Measurements from ENCODE around the gene ASB8.
"Not testable (repeated sequence)": the region's sequence is repeated elsewhere in the genome, so short reads cannot be mapped to it uniquely, and the experiment has no call there.

ASB8 gene

GRCh38 chr12:48183091-48183875 is 26.0 kb upstream of the ASB8 start, which contains the start of gene CCDC184:
Gene CCDC184, plus strand, starts transcription at chr12:48183644. Its CDS starts 479 bp downstream, at chr12:48184123.
- DNase-seq (ENCODE audit: low spot score) (peak; percentile 87), FAIRE-seq (no peak)

- no peak for DNase-seq (ENCODE audit: low spot score)
- no peak for FAIRE-seq
These were observed 25.3 kb upstream of the ASB8 start for GRCh38 chr12:48182631-48183030.

- no peak for FAIRE-seq
- DNase-seq (ENCODE audit: low spot score): no peak
These were observed 23.7 kb upstream of the ASB8 start for GRCh38 chr12:48180857-48181495.

- DNase-seq (ENCODE audit: low spot score): no peak
- no peak for FAIRE-seq
These were observed 23.1 kb upstream of the ASB8 start for GRCh38 chr12:48180424-48180823.

- FAIRE-seq: no peak
These were observed 22.2 kb upstream of the ASB8 start for GRCh38 chr12:48179466-48179865.

GRCh38 chr12:48177982-48178381 is 20.7 kb upstream of the ASB8 start:
- DNase-seq (ENCODE audit: low spot score): no peak
- no peak for FAIRE-seq

More at GRCh38 chr12:48179466-48179865, 22.2 kb upstream of the ASB8 start:
- DNase-seq (ENCODE audit: low spot score): no peak

- DNase-seq (ENCODE audit: low spot score) (no peak), FAIRE-seq (no peak)
These were observed 19.1 kb upstream of the ASB8 start for GRCh38 chr12:48176417-48176751.

- no peak for FAIRE-seq
These were observed 18.5 kb upstream of the ASB8 start for GRCh38 chr12:48175613-48176416.

GRCh38 chr12:48169011-48169410 is 11.7 kb upstream of the ASB8 start:
- no peak for DNase-seq (ENCODE audit: low spot score)
- FAIRE-seq: no peak

More at GRCh38 chr12:48175613-48176416, 18.5 kb upstream of the ASB8 start:
- no peak for DNase-seq (ENCODE audit: low spot score)

GRCh38 chr12:48165089-48165981 is 8.0 kb upstream of the ASB8 start:
- peak; percentile 35 for FAIRE-seq
- peak; percentile 53 for DNase-seq (ENCODE audit: low spot score)

- no peak for FAIRE-seq
- DNase-seq (ENCODE audit: low spot score): no peak
These were observed 7.1 kb upstream of the ASB8 start for GRCh38 chr12:48164451-48164850.

- DNase-seq (ENCODE audit: low spot score): no peak
- FAIRE-seq: no peak
These were observed 5.9 kb upstream of the ASB8 start for GRCh38 chr12:48163150-48163747.

GRCh38 chr12:48160807-48161206 is 3.5 kb upstream of the ASB8 start:
- FAIRE-seq (no peak), DNase-seq (ENCODE audit: low spot score) (no peak)

GRCh38 chr12:48160046-48160445 is 2.7 kb upstream of the ASB8 start:
- DNase-seq (ENCODE audit: low spot score): no peak
- FAIRE-seq: no peak

- DNase-seq (ENCODE audit: low spot score) (no peak), FAIRE-seq (no peak)
These were observed 615 bp upstream of the ASB8 start for GRCh38 chr12:48157889-48158370.

- FAIRE-seq: no peak
- no peak for DNase-seq (ENCODE audit: low spot score)
These were observed 680 bp downstream of the ASB8 start for GRCh38 chr12:48156652-48157017.

GRCh38 chr12:48155786-48156185 is 1.5 kb downstream of the ASB8 start:
- not testable (repeated sequence) for FAIRE-seq; DNase-seq (ENCODE audit: low spot score)

- DNase-seq (ENCODE audit: low spot score) (no peak), FAIRE-seq (no peak)
These were observed 6.1 kb downstream of the ASB8 start for GRCh38 chr12:48151103-48151771.

- FAIRE-seq: no peak
- no peak for DNase-seq (ENCODE audit: low spot score)
These were observed 11.3 kb downstream of the ASB8 start for GRCh38 chr12:48145981-48146380.

GRCh38 chr12:48143898-48144297 is 13.4 kb downstream of the ASB8 start:
- DNase-seq (ENCODE audit: low spot score) (no peak), FAIRE-seq (no peak)

All from urothelium cell line (cell line).